ENCODE data around the gene GNAS.
"Not testable (repeated sequence)": the region's sequence is repeated elsewhere in the genome, so short reads cannot be mapped to it uniquely, and the experiment has no call there.

Gene GNAS

GRCh38 chr20:58910473-58910872 is 58.0 kb downstream of the GNAS start:
- H3K4me3 ChIP-seq (ENCODE audit: low read depth, low read length): no peak overlapping the region
- no peak for DNase-seq (ENCODE audit: low read depth)

- no peak for DNase-seq (ENCODE audit: low read depth)
- no peak overlapping the region for H3K4me3 ChIP-seq (ENCODE audit: low read depth, low read length)
These were observed 58.8 kb downstream of the GNAS start for GRCh38 chr20:58911309-58911708.

- no peak for DNase-seq (ENCODE audit: low read depth)
- no peak overlapping the region for H3K4me3 ChIP-seq (ENCODE audit: low read depth, low read length)
These were observed 59.5 kb downstream of the GNAS start for GRCh38 chr20:58911970-58912369.

DNA sequence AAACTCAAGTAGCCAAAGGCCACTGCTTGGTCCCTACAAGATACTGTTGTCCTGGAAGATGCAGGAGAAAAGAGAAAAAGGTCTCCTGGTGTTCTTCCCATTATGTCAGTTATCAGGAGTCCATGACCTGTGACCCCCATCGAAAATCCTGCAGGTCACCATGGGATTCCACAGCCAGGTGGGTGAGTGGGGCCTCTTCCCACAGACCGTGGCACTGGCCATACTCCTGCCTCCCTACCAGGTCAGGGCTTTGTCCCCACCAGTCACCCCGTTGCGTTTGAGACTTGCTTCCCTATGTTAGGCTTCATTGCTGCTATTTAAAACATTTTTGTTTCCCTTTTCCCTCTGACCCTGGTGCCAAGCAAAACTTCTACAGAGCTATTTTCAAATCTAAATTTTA is 60.6 kb downstream of the GNAS start:
- H3K4me3 ChIP-seq (ENCODE audit: low read depth, low read length): no peak overlapping the region
- DNase-seq (ENCODE audit: low read depth): no peak

DNA sequence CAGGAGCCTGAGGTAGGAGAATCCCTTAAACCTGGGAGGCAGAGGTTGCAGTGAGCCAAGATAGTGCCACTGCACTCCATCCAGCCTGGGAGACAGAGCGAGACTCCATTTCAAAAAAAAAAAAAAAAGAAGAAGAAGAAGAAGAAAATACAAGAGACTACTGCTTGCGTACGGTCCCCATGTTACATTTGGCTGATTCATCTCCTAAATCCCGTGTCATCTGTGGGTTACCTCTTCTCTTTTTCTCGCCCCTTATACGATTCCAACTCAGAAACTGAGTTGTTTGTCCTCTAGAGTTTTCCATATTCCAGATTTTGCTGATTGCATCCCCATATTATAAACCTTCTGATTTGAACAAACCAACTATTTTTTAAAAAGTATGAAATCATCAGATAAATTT is 66.1 kb downstream of the GNAS start:
- DNase-seq (ENCODE audit: low read depth): no peak

DNA sequence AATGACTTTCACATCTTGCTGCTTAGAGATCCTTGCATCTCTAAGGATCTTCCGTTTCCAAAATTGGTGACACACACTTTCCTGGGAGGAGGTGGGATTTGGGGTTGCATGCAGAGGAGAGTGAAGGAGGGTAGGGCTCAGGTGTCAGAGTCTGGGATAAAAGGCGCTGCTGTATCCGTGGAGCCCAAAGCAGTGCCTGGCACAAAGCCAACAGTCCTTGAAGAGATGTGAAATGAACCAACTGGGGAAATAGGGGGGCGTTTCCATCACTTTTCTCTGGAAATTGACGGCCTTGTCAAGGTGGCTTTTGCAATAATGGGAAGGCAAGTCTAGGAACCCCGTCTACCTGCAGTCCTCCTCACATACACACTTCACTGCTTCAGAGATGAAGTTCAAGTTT is 69.0 kb downstream of the GNAS start:
- H3K4me3 ChIP-seq (ENCODE audit: low read depth, low read length): no peak overlapping the region
- DNase-seq (ENCODE audit: low read depth): no peak

More for the DNA sequence above, 66.1 kb downstream of the GNAS start:
- no peak overlapping the region for H3K4me3 ChIP-seq (ENCODE audit: low read depth, low read length)

- no peak for DNase-seq (ENCODE audit: low read depth)
- H3K4me3 ChIP-seq (ENCODE audit: low read depth, low read length): no peak overlapping the region
These were observed 69.5 kb downstream of the GNAS start for GRCh38 chr20:58922036-58922435.

- H3K4me3 ChIP-seq (ENCODE audit: low read depth, low read length): no peak overlapping the region
- no peak for DNase-seq (ENCODE audit: low read depth)
These were observed 70.7 kb downstream of the GNAS start for GRCh38 chr20:58923117-58923712.

DNA sequence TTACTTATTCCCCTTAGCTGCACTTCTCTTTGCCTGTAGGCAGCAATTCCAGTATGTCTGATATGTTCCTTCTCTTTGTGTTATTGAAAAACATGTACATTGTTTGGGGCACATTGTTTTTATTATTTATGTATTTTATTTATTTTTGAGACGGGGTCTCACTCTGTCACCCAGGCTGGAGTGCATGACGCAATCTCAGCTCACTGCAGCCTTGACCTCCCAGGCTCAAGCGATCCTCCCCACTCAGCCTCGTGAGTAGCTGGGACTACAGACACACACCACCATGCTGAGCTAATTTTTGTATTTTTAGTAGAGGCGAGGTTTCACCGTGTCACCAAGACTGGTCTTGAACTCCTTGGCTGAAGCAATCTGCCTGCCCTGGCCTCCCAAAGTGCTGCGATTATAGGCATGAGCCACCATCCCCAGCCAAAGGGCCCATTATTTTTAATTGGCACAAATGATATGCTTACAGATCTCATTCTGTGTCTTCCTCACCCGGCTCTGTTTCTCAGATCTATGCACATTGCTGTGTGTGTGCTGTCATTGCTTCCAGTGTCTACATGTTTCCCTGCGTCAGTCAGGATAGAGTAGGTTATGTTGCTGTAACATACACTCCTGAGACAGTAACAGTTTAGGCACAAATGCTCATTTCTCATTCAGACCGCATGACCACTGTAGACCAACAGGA is 74.4 kb downstream of the GNAS start:
- no peak for DNase-seq (ENCODE audit: low read depth)
- no peak overlapping the region for H3K4me3 ChIP-seq (ENCODE audit: low read depth, low read length)

GRCh38 chr20:58927490-58928061 is 75.1 kb downstream of the GNAS start:
- no peak overlapping the region for H3K4me3 ChIP-seq (ENCODE audit: low read depth, low read length)
- no peak for DNase-seq (ENCODE audit: low read depth)

GRCh38 chr20:58930496-58930895 is 78.0 kb downstream of the GNAS start:
- DNase-seq (ENCODE audit: low read depth): no peak
- no peak overlapping the region for H3K4me3 ChIP-seq (ENCODE audit: low read depth, low read length)

DNA sequence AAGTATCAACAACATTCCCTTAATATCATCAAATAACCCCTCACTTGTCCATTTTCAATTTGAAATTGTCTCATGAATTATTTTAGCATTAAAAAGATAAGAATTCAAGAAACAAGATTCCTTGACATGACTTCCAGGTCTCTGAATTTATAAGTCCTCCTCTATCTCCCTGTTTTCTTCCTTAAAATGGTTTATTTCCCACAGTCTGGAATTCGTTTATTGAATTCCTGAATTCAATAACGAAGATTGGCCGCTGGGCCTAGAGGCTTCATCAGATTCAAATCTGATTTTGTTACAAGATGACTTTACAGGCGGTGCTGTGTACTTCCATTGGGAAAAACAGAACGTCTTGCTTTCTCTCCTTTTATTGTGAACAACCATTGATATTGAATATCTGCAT is 79.7 kb downstream of the GNAS start:
- H3K4me3 ChIP-seq (ENCODE audit: low read depth, low read length): no peak overlapping the region
- no peak for DNase-seq (ENCODE audit: low read depth)

- DNase-seq (ENCODE audit: low read depth): no peak
- H3K4me3 ChIP-seq (ENCODE audit: low read depth, low read length): no peak overlapping the region
These were observed 85.6 kb downstream of the GNAS start for GRCh38 chr20:58938078-58938477.

- DNase-seq (ENCODE audit: low read depth): no peak
- H3K4me3 ChIP-seq (ENCODE audit: low read depth, low read length): no peak overlapping the region
These were observed 86.0 kb downstream of the GNAS start for GRCh38 chr20:58938541-58938940.

DNA sequence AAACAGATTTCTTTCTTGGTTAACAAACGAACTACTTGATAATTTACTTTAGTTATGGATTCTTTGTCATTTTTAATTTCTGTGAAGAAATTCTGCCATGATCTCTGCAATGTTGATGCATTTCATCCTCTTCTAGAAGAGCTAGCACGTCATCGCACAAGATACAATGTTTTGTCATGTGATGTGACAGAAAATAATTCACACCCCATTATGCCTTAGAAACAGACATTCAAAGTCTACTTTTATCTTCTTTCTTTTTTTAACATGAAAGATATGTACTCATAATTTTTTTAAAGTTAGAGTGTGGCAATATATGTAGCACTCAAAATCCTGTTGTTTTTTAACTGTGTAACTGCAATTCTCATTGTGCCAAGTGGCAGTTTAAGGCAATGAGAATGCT is 89.0 kb downstream of the GNAS start:
- no peak for DNase-seq (ENCODE audit: low read depth)
- no peak overlapping the region for H3K4me3 ChIP-seq (ENCODE audit: low read depth, low read length)

DNA sequence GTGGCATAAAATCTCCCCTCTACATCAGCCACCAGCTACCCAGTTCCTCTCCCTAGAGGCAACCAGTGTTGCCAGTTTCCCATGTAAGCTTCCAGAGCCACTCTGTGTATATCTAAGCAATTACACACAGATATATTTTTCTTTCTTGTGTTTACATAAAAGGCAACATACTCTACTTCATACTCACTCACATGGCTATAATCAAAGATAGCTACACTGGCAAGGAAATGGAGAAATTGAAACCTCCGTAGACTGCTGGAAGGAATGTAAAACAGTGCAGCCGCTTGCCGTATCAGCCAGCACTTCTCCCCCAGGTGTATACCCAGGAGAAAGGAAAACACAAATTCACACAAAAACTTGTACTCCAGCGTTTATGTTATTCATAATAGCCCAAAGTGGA is 90.0 kb downstream of the GNAS start:
- no peak overlapping the region for H3K4me3 ChIP-seq (ENCODE audit: low read depth, low read length)
- DNase-seq (ENCODE audit: low read depth): no peak

DNA sequence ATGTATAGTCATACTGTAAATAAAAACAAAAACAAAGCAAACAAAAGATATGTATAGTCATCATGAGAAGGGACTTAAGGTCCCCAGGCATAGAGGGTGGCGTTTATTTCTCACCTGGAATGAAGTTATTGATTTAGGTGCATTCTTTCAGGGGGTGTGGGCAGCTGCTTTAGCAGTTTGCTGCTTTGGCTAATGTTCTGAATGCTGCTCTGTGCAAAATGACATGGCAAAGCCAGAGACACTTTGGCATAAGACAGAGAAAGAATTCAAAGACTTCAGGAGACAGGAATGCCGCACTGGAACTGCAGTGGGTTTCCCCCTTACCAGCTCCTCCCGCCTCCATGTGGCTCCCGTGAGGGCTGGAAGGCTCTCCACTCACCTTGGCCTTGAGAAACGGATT is 92.1 kb downstream of the GNAS start:
- H3K4me3 ChIP-seq (ENCODE audit: low read depth, low read length): no peak overlapping the region
- DNase-seq (ENCODE audit: low read depth): no peak

DNA sequence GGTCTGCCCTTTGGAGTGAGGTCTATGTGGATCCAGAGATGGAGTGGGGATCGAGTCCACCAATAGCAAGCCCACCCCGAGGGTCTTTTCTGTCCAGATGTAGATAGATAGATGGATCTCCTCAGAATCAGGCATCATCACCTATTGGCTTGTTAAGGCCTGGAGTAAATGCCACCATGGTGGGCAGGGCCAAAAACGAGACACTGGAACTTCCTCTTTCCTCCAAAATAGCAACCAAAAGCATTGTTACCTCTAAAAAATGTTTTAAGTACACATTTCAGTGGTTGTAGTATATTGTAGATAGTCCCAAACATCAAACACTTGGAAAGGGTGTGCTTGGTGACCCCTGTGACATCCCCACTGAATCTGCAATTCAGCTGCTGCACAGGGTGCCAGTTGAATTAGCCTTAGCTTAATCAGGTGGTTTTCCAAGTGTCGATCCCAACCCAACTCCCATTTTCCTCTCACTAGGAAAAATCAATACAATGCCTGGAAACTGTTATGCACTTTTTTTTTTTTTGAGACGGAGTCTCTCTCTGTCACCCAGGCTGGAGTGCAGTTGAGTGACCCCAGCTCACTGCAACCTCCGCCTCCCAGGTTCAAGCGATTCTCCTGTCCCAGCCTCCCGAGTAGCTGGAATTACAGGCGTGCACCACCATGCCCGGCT is 93.6 kb downstream of the GNAS start:
- H3K4me3 ChIP-seq (ENCODE audit: low read depth, low read length): no peak overlapping the region
- no peak for DNase-seq (ENCODE audit: low read depth)

GRCh38 chr20:58947797-58948388 is 95.4 kb downstream of the GNAS start:
- H3K4me3 ChIP-seq (ENCODE audit: low read depth, low read length); DNase-seq (ENCODE audit: low read depth): not testable (repeated sequence)

DNA sequence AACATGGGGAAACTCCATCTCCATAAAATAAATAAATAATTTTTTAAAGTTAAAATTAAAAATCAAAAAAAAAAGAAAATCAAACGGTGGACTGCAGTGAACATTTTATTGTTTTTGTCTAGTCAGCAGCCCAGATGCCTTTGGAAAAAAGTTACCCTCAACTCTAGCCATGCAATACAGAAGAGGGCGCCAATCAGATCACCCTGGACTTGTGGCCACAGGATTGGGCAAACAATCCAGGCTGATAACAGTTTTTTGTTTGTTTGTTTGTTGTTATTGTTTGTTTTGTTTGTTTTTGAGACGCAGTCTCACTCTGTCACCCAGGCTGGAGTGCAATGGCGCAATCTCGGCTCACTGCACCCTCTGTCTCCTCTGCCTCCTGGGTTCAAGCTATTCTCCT is 98.1 kb downstream of the GNAS start:
- no peak overlapping the region for H3K4me3 ChIP-seq (ENCODE audit: low read depth, low read length)
- DNase-seq (ENCODE audit: low read depth): no peak

Data from skeletal muscle cell (primary cell).